ENCODE measurements around the gene CRX.
"Not testable (repeated sequence)": the region's sequence is repeated elsewhere in the genome, so short reads cannot be mapped to it uniquely, and the experiment has no call there.

- not testable (repeated sequence) for TF ChIP-seq CTCF, EP300 (IDR thresholded peaks at IDR 0.05)
Observed at GRCh38 chr19:47816270-47816669, 5.5 kb upstream of the CRX start.

Data from stomach (tissue), 4 donors.